HG02798 (cell line): ENCODE results near the gene B4GALNT2.
"Not testable (repeated sequence)": the region's sequence is repeated elsewhere in the genome, so short reads cannot be mapped to it uniquely, and the experiment has no call there.

Experiments
- ATAC-seq: cut with Tn5 transposase; IDR thresholded peaks from one replicate; pipeline ENCODE4 v1.9.1; 2021; ENCODE audit warnings: mild to moderate bottlenecking; ENCODE audit not compliant: unreplicated experiment, poor library complexity

The B4GALNT2 gene

DNA sequence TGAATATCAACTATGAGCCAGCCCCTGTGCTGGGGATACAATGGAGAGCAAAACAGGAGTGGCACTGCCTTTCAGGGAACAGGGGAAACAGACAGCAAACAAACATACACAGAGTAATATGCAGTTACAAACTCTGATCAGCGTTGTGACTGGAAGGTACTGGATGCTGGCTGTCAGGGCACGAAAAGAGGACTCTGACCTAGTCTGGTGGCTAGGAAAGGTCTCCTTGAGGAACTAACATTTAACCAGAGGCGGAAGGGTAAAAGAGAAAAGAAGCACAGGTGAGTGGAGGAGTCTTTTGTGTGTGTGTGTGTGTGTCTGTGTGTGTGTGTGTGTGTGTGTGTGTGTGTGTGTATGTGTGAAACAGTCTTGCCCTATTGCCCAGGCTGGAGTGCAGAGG, 12.4 kb upstream of the B4GALNT2 start:
- ATAC-seq = no peak

DNA sequence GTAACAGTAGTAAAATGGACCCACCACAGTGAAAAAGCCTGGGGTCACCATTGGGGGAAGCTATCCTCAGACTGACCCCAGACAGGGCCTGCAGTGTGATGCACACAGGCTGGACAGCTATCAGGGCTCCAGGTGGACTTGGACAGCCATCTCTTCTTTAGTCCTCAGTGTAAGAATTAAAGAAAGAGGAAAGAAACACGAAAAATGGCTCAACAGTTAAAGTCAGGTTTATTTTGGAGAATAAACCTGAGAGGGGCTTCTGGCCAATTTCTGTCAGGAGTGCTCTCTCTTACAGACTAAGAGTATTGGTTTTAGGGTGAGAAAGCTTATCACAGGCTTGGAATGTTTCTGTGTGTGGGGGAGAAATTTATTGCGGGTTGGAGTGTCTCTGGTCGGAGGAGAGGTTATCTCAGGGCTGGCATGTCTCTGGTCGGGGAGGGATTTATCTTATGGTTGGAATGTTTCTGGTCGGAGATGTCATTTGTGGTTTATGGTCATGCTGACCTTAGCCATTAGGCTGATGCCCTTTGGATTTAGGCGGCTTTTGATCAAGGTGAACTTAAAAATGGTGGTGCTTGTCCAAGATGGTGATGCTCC, 10.8 kb upstream of the B4GALNT2 start:
- ATAC-seq = no peak

DNA sequence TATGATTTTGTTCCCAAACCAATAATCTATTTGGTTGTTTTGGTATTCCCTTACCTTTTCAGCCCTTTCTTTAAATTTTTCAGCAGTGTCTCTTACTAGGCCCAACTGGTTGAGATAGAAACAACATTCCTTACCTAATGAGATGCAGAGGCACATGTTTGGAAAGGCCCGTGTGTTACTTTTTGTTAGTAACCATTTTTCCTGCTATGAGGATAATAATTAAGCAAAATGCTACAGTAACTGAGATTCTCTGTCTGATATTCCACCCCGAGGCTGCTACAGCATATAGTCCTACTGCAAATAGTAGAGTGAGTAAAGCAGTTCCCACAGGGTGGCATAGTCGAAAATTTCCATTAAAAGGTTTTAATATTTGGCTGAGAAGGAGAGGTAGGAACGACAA, 10.0 kb upstream of the B4GALNT2 start:
- no peak for ATAC-seq

DNA sequence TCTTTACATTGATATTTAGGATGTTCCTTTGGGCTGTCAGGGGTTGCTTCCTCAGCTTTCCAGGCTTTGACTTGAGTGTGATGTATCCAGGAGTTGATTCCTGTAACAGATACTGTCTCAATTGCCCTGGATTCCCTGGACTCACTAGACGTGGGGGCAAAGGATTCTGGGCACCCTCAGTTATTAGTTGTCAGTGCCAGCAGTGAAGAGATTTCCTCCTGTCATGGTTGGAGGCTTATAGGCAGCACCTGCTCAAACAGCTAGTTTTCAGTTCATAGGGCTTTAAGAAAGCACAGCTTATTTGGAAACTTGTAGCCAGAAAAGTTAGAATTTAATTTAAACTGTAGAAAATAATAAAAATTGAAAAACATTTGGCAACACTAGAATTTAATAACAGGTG, 9.5 kb upstream of the B4GALNT2 start:
- no peak for ATAC-seq

DNA sequence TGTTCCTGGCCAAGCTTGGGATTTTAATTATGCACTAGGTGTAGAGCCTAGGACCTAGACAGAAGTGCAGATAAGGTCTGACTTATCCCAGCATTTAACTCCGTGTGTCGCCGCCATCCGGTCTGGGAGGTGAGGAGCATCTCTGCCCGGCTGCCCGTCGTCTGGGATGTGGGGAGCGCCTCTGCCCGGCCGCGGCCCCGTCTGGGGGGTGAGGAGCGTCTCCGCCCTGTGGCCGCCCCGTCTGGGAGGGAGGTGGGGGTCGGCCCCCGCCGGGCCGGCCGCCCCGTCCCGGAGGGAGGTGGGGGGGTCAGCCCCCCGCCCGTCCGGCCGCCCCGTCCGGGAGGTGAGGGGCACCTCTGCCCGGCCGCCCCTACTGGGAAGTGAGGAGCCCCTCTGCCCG, 7.1 kb upstream of the B4GALNT2 start:
- ATAC-seq = no peak

DNA sequence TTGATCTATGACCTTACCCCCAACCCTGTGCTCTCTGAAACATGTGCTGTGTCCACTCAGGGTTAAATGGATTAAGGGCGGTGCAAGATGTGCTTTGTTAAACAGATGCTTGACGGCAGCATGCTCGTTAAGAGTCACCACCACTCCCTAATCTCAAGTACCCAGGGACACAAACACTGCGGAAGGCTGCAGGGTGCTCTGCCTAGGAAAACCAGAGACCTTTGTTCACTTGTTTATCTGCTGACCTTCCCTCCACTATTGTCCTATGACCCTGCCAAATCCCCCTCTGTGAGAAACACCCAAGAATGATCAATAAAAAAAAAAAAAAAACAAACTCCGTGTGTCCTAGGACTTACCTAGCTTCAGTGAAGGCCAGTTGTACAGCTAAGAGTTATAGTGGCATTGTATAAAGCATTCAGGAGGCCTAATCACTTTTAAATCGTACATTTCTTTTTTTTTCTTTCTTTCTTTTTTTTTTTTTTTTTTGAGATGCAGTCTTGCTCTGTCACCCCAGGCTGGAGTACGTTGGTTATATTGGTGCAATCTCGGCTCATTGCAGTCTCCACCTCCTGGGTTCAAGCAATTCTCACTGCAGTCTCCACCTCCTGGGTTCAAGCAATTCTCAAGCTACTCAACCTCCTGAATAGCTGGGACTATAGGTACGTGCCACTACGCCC, 6.2 kb upstream of the B4GALNT2 start:
- not testable (repeated sequence) for ATAC-seq

DNA sequence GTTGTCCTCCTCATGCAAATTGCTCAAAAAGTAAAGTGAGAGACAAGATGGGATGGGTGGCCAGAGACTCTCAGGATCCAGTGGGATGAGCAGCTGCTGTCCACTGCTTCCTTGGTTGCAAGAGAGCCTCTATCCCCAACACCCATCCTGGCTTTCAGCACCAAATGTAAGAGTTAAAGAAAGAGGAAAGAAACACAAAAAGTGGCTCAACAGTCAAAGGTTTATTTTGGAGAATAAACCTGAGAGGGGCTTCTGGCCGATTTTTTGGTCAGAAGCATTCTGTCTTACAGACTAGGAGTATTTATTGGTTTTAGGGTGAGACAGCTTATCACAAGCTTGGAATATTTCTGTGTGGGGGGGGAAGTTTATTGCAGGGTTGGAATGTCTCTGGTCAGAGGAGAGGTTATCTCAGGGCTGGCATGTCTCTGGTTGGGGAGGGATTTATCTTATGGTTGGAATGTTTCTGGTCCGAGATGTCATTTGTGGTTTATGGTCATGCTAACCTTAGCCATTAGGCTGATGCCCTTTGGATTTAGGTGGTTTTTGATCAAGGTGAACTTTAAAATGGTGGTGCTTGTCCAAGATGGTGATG, 3.1 kb upstream of the B4GALNT2 start:
- ATAC-seq = not testable (repeated sequence)

DNA sequence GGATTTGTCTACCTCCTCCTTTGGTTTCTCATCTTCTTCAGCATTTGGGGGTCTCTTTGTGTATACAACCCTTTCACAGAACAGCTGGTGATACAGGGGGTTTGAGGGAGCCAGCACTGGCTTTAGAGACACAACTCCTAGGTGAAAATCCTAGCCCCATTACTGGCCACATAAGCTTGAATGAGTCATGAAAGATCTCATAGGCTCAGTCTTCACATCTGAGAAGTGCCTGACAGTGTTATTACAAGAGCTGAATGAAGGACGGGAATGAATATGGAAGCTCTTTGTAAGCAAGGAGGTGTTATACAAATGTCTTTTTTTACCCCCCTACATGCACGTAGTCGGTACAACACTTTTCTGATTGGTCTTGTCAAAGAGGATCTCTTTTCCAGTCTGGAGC, 1.7 kb upstream of the B4GALNT2 start:
- ATAC-seq = no peak

DNA sequence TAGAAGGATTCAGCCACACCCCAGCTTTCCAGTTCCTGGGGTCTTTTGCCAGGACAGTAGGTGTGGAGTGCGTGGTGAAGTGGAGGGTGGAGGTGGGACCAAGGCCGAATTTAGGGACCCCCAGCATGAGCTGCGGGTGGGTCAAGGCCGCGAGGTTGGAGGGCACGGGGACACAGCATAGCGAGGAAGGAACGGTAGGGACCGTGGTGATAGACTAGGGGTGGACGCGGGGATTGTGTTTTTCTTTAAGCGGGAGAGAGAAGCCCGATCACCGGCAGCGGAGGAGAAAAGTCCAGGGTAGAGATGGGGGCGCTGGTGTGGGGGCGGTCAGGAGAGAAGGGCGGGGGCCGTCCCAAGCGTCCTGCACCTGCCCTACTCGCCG, 261 bp upstream of the B4GALNT2 start:
- no peak for ATAC-seq

DNA sequence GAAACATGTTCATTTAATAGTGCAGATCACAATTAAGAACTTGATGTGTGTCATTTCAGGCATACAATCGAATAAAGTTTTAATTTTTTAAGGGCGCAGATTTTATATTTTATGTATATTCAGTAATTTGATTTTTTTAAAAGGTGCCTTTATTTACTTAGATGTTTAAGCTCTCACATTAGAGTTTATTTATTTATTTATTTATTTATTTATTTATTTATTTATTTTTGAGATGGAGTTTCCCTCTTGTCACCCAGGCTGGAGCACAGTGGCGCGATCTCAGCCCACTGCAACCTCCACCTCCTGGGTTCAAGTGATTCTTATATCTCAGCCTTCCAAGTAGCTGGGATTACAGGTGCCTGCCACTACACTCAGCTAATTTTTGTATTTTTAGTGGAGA, 3.8 kb downstream of the B4GALNT2 start:
- ATAC-seq = no peak

DNA sequence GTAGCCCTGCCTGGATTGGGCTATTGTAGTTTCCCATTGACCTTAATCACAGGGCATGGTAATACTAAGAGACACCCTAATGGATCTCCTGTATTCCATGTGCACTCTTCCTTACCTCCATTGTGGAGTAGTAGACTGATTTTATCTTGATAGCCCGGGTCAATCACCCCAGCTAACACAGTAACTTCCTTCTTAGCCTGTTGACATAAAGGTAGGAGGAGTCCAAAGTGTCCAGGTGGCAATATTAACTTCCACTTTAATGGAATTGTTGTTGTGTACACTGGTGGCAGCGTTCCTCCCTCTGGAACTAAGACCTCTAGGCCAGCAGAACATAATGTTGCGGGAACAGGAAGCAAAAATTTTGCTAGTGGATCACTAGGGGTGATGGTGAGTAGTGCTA, 13.1 kb downstream of the B4GALNT2 start:
- not testable (repeated sequence) for ATAC-seq

DNA sequence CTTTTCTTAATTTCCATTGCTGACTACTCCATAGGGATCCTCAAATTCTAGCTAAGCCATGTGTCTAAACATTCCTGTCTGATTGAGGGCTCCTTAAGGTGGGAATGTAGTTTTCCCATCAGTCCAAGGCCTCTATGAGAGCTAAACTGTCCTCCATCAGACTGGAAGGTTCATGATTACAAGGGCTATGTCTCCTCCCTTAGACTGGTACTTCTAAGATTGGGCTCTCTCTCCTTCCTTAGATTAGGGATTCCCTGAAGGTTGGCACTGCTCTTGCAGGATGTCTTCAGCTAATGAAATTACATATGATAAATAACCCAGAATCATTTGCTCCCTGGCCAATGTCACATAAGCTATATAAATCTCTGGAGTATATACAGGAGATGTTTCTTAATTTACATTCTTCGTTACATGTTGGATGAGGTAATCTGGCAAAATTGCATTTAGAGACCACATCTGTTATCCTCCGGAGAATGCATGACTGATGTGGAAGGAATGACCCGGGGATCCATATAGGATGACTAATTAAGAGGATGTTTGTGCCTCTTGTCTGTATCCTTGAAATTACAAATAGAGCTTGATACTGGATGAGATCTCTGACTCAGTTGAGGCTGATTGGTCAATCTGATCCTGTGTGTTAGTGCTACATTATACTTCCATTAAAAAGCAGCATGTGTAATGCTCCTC, 14.2 kb downstream of the B4GALNT2 start:
- no peak for ATAC-seq

DNA sequence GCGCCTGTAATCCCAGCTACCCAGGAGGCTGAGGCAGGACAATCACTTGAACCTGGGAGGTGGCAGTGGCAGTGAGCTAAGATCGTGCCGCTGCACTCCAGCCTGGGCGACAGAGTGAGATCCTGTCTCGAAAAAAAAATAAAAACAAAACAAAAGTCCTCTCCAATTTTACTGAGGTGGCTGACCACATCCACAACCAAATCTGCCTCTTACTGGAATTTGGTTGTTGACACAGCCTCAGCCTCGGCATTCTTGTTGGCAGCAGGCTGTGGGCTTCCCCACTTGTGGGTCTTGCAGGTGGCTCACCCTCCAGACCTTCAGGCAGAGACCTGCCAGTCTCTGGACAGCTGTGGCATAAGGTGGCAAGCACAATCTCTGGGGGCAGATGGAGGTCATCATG, 15.6 kb downstream of the B4GALNT2 start:
- ATAC-seq = no peak

DNA sequence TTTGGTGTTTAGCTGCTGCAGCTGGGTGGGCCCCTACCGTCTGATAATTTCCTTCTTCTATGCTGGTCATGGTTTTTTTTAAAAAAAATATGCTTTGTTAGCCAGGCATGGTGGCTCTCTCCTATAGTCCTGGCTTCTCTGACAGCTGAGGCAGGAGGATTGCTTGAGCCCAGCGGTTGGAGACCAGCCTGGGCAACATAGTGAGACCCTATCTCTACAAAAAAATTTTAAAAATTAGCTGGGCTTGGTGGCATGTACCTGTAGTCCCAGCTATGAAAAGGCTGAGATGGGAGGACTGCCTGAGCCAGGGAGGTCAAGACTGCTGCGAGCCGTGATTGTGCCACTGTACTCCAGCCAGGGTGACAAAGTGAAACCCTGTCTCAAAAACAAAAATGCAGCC, 19.4 kb downstream of the B4GALNT2 start:
- ATAC-seq = no peak

DNA sequence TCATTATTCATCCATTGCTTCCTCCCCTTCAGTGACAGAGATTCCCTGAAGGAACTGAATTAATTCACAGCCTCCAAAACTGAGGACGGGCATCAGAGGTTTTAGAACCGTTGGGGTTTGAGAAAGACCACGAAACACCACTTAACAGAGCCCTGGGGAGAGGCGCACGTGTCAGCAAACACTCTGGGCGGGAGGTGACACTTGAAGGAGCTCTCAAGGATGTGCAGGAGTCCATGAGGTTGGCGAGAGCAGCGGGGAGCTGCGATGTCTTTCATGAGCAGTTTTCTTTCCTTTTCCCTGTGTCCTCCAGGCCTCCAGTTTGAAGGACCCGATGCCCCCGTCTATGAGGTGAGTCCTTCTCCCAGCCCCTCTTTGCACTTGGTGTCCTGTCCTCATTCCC, 23.7 kb downstream of the B4GALNT2 start:
- no peak for ATAC-seq

DNA sequence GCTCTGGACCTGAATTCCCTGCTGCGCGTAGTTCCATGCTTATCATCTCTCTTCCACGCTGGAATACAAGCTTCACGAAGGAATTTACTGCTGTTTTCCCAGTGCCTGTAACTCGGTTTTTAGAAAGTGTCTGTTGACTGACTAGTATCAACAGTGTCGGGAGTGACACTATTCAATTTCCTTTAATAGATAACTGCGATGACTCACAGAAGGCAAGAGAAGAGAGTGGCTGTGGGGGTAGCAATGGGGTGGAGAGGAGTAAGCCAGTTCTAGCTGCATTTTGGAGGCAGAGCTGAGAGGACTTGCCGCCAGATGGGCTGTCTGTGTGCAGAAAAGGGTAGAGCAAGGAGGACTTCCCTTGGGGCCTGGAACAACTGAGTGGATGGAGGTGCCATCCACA, 25.2 kb downstream of the B4GALNT2 start:
- ATAC-seq = no peak

DNA sequence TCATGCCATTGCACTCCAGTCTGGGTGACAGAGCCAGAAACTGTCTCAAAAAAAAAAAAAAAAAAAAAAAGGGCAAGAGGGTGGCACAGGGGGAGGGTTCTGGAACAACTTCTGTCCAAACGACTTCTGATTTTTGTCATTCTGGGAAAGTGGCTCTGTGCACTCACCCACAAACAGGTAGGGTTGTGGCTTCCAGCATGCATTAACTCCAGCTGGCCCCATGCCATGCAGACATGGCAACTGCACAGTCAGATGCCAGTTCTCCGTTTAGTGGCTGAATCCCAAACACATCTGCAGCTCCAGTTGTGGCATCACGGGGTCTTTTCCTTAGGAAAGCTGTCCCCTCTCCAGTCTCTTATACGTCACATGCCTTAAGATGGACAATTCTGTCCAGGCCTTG, 30.3 kb downstream of the B4GALNT2 start:
- no peak for ATAC-seq

DNA sequence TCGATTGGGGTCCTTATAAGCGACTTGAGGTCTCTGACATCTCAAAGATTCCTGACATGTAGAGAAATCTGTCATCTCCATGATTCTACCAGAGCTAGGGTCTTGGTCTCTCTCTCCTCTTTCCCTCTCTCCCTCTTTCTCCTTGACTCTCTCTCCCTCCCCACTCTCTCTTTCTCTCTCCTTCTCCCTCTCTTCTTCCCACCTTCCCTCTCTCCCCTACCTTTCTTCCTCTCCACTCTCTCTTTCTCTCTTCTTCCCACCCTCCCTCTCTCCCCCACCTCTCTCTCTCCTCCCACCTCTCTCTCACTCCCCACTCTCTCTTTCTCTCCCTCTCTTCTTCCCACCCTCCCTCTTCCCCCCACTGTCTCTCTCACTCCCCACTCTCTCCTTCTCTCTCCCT, 32.6 kb downstream of the B4GALNT2 start:
- ATAC-seq = no peak

DNA sequence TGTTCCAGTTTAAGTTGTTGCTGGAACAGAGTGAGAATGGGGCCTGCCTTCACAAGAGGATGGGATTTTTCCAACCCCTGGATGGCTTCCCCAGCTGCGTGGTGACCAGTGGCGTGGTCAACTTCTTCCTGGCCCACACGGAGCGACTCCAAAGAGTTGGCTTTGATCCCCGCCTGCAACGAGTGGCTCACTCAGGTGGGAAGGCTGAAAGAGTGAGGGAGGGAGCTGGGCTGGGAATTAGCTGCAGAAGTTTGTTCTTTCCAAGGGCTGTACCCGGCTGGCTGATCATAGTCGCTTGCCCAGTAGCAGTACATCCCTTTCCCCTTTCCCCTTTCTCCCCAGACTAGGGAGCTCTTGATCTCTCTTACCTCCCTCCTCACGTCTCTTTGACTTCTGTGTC, 36.1 kb downstream of the B4GALNT2 start:
- ATAC-seq = no peak

DNA sequence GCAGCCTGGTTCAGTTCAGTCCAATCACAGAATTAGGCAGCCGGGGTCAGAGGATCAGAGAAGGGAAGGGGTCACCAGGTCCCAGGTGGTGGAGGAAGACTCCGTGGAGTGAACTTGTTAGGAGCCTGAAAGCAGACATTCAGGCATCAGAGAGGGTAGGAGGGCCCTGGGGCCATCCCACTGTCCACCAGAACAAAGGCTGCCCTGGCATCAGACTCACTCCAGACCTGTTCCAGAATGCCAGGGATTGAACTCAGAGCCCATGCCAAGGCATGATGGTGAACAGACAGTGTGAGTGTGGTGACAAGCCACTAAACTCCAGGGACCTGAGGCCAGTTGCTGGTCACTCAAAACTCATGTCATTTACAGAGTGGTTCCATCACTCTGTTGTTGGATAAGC, 37.6 kb downstream of the B4GALNT2 start:
- ATAC-seq = no peak

DNA sequence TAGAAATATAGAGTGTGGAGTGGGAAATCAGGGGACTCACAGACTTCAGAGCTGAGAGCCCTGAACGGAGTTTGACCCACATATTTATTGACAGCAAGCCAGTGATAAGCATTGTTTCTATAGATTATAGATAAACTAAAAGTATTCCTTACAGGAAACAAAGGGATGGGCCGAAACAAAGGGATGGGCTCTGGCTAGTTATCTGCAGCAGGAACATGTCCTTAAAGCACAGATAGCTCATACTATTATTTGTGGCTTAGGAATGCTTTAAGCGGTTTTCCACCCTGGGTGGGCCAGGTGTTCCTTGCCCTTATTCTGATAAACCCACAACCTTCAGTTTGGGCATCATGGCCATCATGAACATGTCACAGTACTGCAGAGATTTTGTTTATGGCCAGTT, 38.1 kb downstream of the B4GALNT2 start:
- ATAC-seq = not testable (repeated sequence)

DNA sequence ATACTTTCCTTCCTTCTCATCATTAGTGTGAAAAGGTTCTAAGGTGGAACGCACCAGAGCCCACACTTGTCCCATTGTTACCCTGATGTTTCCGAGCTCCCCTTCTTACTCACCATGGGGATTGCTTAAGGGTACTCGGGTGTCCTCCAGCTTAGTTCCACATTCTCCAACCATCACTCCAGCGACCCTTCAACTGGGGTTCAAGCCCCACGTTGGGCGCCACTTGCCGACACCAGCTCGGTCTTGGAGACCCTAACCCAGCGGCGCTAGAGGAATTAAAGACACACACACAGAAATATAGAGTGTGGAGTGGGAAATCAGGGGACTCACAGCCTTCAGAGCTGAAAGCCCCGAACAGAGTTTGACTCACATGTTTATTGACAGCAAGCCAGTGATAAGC, 43.4 kb downstream of the B4GALNT2 start:
- not testable (repeated sequence) for ATAC-seq
